ENCODE results near the gene GINS2.
A peak's percentile ranks its signal among the peaks of the same experiment; 100 is the strongest.

The GINS2 gene

GRCh38 chr16:85715169-85716021 lies 26.6 kb upstream of the GINS2 start:
- DNase-seq, result peak; percentile 96

GRCh38 chr16:85712801-85713200 lies 24.0 kb upstream of the GINS2 start:
- DNase-seq, result peak in 1 of 2 experiments; percentile 41

- no peak for DNase-seq
These were observed 23.3 kb upstream of the GINS2 start for GRCh38 chr16:85711982-85712587.

- peak; percentile 90 to 93 for DNase-seq
These were observed 22.0 kb upstream of the GINS2 start for GRCh38 chr16:85710732-85711131.

- peak; percentile 72 to 76 for DNase-seq
These were observed 21.2 kb upstream of the GINS2 start for GRCh38 chr16:85709766-85710585.

GRCh38 chr16:85708338-85708737 lies 19.6 kb upstream of the GINS2 start:
- DNase-seq, result no peak

GRCh38 chr16:85707528-85708095 lies 18.9 kb upstream of the GINS2 start:
- no peak for DNase-seq

- no peak for DNase-seq
These were observed 17.8 kb upstream of the GINS2 start for GRCh38 chr16:85706449-85707034.

- no peak for DNase-seq
These were observed 16.4 kb upstream of the GINS2 start for GRCh38 chr16:85704900-85705846.

GRCh38 chr16:85704011-85704410 lies 15.3 kb upstream of the GINS2 start:
- DNase-seq, result no peak

GRCh38 chr16:85699628-85700027 lies 10.9 kb upstream of the GINS2 start:
- no peak for DNase-seq

GRCh38 chr16:85698935-85699558 lies 10.3 kb upstream of the GINS2 start:
- no peak for DNase-seq

GRCh38 chr16:85698459-85698891 lies 9.7 kb upstream of the GINS2 start:
- DNase-seq, result no peak

GRCh38 chr16:85697431-85697830 lies 8.7 kb upstream of the GINS2 start:
- DNase-seq, result peak; percentile 81 to 95

GRCh38 chr16:85696781-85697180 lies 8.0 kb upstream of the GINS2 start:
- DNase-seq, result no peak

GRCh38 chr16:85695196-85696128 lies 6.7 kb upstream of the GINS2 start:
- DNase-seq, result no peak

- peak; percentile 94 to 96 for DNase-seq
These were observed 1.8 kb upstream of the GINS2 start for GRCh38 chr16:85690469-85691064.

GRCh38 chr16:85689950-85690320 lies 1.2 kb upstream of the GINS2 start:
- peak; percentile 52 to 59 for DNase-seq

- no peak for DNase-seq
These were observed 663 bp upstream of the GINS2 start for GRCh38 chr16:85689285-85689949.

Measured in SHP77 (cell line).